ENCODE measurements around the gene NAALADL2. TPM values are rescaled to one million over a fixed set of nuclear protein-coding genes. Genes with fewer than 3 reads are reported as not detected.

Gene NAALADL2
- total and polyA plus RNA-seq, 2 experiments from 2014 or later, result 3.4 to 15.3 TPM

GRCh38 chr3:175378348-175378747 lies 519.2 kb downstream of the NAALADL2 start:
- no peaks in the 10 kb centered on the region for H3K4me1 ChIP-seq (ENCODE audit: insufficient read depth)
- H3K4me3 ChIP-seq, result no peak overlapping the region
- no peaks in the 10 kb centered on the region for H3K79me2 ChIP-seq
- no peaks in the 10 kb centered on the region for H4K20me1 ChIP-seq (ENCODE audit: insufficient read depth, poor library complexity, severe bottlenecking)
- no peak overlapping the region for H3K27ac ChIP-seq
- no peak for TF ChIP-seq EZH2phosphoT487 (IDR thresholded peaks at IDR 0.05; ENCODE audit: low read depth, severe bottlenecking, unreplicated experiment)
- TF ChIP-seq EZH2 (IDR thresholded peaks at IDR 0.05; ENCODE audit: borderline replicate concordance), result no peak
- no peak for TF ChIP-seq CTCF (IDR thresholded peaks at IDR 0.05; ENCODE audit: poor library complexity)
- 80% methylated on average over 2 of the region's 2 CpGs for WGBS (ENCODE audit: low lambda C conversion rate, missing lambda C conversion rate)
- H3K36me3 ChIP-seq (replicated peaks; ENCODE audit: insufficient read depth, low read depth), result no peaks in the 10 kb centered on the region
- H3K4me2 ChIP-seq, result no peak overlapping the region
- no peaks in the 10 kb centered on the region for H3K9me2 ChIP-seq (replicated peaks; ENCODE audit: insufficient read depth)
- DNase-seq (ENCODE audit: low spot score), result no peak
- H2AFZ ChIP-seq, result no peak overlapping the region
- no peaks in the 10 kb centered on the region for H3K9me3 ChIP-seq (ENCODE audit: low read depth)
- H3K27me3 ChIP-seq, result no peaks in the 10 kb centered on the region

GRCh38 chr3:175381685-175382084 lies 522.6 kb downstream of the NAALADL2 start:
- Histone ChIP-seq H3K79me2 (no peaks in the 10 kb centered on the region), H3K4me2 (no peak overlapping the region), H3K9me2 (replicated peaks; ENCODE audit: insufficient read depth) (no peaks in the 10 kb centered on the region), H3K27me3 (no peaks in the 10 kb centered on the region), H3K4me1 (ENCODE audit: insufficient read depth) (no peaks in the 10 kb centered on the region), H3K27ac (no peak overlapping the region), H3K4me3 (no peak overlapping the region), H2AFZ (no peak overlapping the region), H3K9me3 (ENCODE audit: low read depth) (no peaks in the 10 kb centered on the region), H3K36me3 (replicated peaks; ENCODE audit: insufficient read depth, low read depth) (no peaks in the 10 kb centered on the region), H4K20me1 (ENCODE audit: insufficient read depth, poor library complexity, severe bottlenecking) (no peaks in the 10 kb centered on the region)
- TF ChIP-seq EZH2phosphoT487 (IDR thresholded peaks at IDR 0.05; ENCODE audit: low read depth, severe bottlenecking, unreplicated experiment), result no peak
- TF ChIP-seq CTCF (IDR thresholded peaks at IDR 0.05; ENCODE audit: poor library complexity), result no peak
- no peak for TF ChIP-seq EZH2 (IDR thresholded peaks at IDR 0.05; ENCODE audit: borderline replicate concordance)
- no peak for DNase-seq (ENCODE audit: low spot score)
- WGBS (ENCODE audit: low lambda C conversion rate, missing lambda C conversion rate), result 92% methylated on average over 4 of the region's 4 CpGs

- Histone ChIP-seq H3K27me3 (no peaks in the 10 kb centered on the region), H3K36me3 (replicated peaks; ENCODE audit: insufficient read depth, low read depth) (no peaks in the 10 kb centered on the region), H2AFZ (no peak overlapping the region), H3K4me3 (no peak overlapping the region), H3K4me2 (no peak overlapping the region), H3K9me2 (replicated peaks; ENCODE audit: insufficient read depth) (no peaks in the 10 kb centered on the region), H3K79me2 (no peaks in the 10 kb centered on the region), H4K20me1 (ENCODE audit: insufficient read depth, poor library complexity, severe bottlenecking) (no peaks in the 10 kb centered on the region), H3K4me1 (ENCODE audit: insufficient read depth) (no peaks in the 10 kb centered on the region), H3K27ac (no peak overlapping the region), H3K9me3 (ENCODE audit: low read depth) (no peaks in the 10 kb centered on the region)
- TF ChIP-seq EZH2phosphoT487 (IDR thresholded peaks at IDR 0.05; ENCODE audit: low read depth, severe bottlenecking, unreplicated experiment), result no peak
- TF ChIP-seq EZH2 (IDR thresholded peaks at IDR 0.05; ENCODE audit: borderline replicate concordance), result no peak
- no peak for TF ChIP-seq CTCF (IDR thresholded peaks at IDR 0.05; ENCODE audit: poor library complexity)
- 87% methylated on average over 1 of the region's 1 CpG for WGBS (ENCODE audit: low lambda C conversion rate, missing lambda C conversion rate)
- DNase-seq (ENCODE audit: low spot score), result no peak
Observed at GRCh38 chr3:175383371-175383770, 524.2 kb downstream of the NAALADL2 start.

GRCh38 chr3:175383813-175384212 lies 524.7 kb downstream of the NAALADL2 start:
- WGBS (ENCODE audit: low lambda C conversion rate, missing lambda C conversion rate), result 77% methylated on average over 3 of the region's 3 CpGs
- Histone ChIP-seq H3K36me3 (replicated peaks; ENCODE audit: insufficient read depth, low read depth) (no peaks in the 10 kb centered on the region), H3K27ac (no peak overlapping the region), H3K9me3 (ENCODE audit: low read depth) (no peaks in the 10 kb centered on the region), H4K20me1 (ENCODE audit: insufficient read depth, poor library complexity, severe bottlenecking) (no peaks in the 10 kb centered on the region), H3K4me3 (no peak overlapping the region), H2AFZ (no peak overlapping the region), H3K4me2 (no peak overlapping the region), H3K4me1 (ENCODE audit: insufficient read depth) (no peaks in the 10 kb centered on the region), H3K9me2 (replicated peaks; ENCODE audit: insufficient read depth) (no peaks in the 10 kb centered on the region), H3K27me3 (no peaks in the 10 kb centered on the region), H3K79me2 (no peaks in the 10 kb centered on the region)
- no peak for DNase-seq (ENCODE audit: low spot score)
- TF ChIP-seq EZH2 (IDR thresholded peaks at IDR 0.05; ENCODE audit: borderline replicate concordance) (no peak), CTCF (IDR thresholded peaks at IDR 0.05; ENCODE audit: poor library complexity) (no peak), EZH2phosphoT487 (IDR thresholded peaks at IDR 0.05; ENCODE audit: low read depth, severe bottlenecking, unreplicated experiment) (no peak)

Measured in hepatocyte (in vitro differentiated cells).